ENCODE measurements around the gene TMEM234.

TMEM234 gene

DNA sequence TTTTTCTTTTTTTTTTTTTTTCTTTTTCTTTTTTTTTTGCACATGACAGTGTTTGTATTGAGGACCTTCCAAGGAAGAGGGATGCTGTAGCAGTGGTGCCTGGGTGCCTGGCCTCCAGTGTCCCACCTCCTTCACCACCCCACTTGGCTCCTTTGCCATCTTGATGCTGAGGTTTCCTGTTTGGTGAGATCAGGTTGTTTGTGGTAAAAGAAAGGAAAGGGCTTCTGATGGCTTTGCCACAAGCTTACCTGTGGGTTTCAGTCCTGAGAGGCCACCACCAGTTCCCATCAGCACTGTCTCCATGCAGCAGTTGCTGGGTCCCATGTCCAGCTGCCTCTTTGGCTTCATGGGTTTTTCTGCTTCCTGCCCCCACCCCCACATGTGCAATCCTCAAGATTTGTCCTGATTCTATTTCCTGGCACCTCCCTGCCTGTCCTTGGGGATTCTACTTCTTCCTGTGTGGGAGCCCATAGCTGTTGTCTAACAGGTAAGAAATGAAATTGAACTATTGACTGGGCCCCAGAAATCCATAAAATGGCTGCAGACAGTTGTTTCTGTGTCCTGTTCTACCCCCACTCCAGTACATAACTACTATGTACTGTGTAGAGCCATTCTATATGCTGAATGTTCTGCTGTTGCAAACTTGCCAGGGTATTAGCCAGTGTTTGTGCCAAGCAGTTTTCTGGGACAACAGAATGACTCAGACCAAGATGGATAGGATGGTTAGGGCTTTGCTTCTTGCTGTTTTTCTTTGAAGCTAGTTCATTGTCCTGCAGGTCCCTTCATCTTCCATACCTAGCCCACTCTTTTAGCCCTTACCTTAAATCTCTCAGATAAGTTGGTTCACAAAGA is 26.0 kb downstream of the TMEM234 start:
- Mint-ChIP-seq H3K9me3 (no peaks in the 10 kb centered on the region), H3K36me3 (ENCODE audit: low read depth) (peaks cover 42% of the 10 kb centered on the region), H3K27ac (no peak overlapping the region), H3K4me3 (no peak overlapping the region), H3K27me3 (ENCODE audit: low read depth) (no peaks in the 10 kb centered on the region), H3K4me1 (peaks cover 22% of the 10 kb centered on the region)
- TF ChIP-seq, protein P1, sequence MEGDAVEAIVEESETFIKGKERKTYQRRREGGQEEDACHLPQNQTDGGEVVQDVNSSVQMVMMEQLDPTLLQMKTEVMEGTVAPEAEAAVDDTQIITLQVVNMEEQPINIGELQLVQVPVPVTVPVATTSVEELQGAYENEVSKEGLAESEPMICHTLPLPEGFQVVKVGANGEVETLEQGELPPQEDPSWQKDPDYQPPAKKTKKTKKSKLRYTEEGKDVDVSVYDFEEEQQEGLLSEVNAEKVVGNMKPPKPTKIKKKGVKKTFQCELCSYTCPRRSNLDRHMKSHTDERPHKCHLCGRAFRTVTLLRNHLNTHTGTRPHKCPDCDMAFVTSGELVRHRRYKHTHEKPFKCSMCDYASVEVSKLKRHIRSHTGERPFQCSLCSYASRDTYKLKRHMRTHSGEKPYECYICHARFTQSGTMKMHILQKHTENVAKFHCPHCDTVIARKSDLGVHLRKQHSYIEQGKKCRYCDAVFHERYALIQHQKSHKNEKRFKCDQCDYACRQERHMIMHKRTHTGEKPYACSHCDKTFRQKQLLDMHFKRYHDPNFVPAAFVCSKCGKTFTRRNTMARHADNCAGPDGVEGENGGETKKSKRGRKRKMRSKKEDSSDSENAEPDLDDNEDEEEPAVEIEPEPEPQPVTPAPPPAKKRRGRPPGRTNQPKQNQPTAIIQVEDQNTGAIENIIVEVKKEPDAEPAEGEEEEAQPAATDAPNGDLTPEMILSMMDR (IDR thresholded peaks at IDR 0.05; ENCODE audit: unreplicated experiment in 3 of 3): no peak

DNA sequence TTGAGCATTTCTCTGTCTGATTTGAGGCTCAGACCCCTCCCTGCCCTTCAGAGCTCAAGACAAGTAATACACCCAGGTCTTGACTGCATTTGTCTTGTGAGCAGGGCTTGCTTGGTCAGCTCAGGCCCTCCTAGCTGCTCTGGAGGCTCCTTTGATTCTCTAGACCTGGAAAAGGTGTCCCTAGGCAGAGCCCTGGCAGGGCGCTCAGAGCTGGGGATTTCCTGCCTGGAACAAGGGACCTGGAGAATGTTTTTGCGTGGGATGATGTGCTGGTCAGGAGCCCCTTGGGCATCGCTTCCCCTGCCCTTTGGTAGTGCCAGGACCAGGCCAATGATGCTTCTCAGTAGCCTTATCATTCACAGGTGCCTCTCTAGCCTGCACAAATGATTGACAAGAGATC is 26.6 kb downstream of the TMEM234 start:
- Mint-ChIP-seq H3K27me3 (ENCODE audit: low read depth) (no peaks in the 10 kb centered on the region), H3K4me1 (peaks cover 21% of the 10 kb centered on the region), H3K27ac (no peak overlapping the region), H3K4me3 (no peak overlapping the region), H3K36me3 (ENCODE audit: low read depth) (peaks cover 46% of the 10 kb centered on the region), H3K9me3 (no peaks in the 10 kb centered on the region)
- TF ChIP-seq, protein P1 (IDR thresholded peaks at IDR 0.05; ENCODE audit: unreplicated experiment in 3 of 3): no peak

DNA sequence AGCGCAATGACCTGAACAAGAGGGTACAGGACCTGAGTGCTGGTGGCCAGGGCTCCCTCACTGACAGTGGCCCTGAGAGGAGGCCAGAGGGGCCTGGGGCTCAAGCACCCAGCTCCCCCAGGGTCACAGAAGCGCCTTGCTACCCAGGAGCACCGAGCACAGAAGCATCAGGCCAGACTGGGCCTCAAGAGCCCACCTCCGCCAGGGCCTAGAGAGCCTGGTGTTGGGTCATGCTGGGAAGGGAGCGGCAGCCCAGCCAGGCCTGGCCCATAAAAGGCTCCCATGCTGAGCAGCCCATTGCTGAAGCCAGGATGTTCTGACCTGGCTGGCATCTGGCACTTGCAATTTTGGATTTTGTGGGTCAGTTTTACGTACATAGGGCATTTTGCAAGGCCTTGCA is 27.2 kb downstream of the TMEM234 start:
- H3K27me3 Mint-ChIP-seq (ENCODE audit: low read depth): no peaks in the 10 kb centered on the region
- TF ChIP-seq, protein P1 (IDR thresholded peaks at IDR 0.05; ENCODE audit: unreplicated experiment in 3 of 3): no peak
- H3K4me3 Mint-ChIP-seq: no peak overlapping the region
- H3K4me1 Mint-ChIP-seq: peaks cover 17% of the 10 kb centered on the region
- H3K36me3 Mint-ChIP-seq (ENCODE audit: low read depth): peaks cover 51% of the 10 kb centered on the region
- no peaks in the 10 kb centered on the region for H3K9me3 Mint-ChIP-seq
- no peak overlapping the region for H3K27ac Mint-ChIP-seq

DNA sequence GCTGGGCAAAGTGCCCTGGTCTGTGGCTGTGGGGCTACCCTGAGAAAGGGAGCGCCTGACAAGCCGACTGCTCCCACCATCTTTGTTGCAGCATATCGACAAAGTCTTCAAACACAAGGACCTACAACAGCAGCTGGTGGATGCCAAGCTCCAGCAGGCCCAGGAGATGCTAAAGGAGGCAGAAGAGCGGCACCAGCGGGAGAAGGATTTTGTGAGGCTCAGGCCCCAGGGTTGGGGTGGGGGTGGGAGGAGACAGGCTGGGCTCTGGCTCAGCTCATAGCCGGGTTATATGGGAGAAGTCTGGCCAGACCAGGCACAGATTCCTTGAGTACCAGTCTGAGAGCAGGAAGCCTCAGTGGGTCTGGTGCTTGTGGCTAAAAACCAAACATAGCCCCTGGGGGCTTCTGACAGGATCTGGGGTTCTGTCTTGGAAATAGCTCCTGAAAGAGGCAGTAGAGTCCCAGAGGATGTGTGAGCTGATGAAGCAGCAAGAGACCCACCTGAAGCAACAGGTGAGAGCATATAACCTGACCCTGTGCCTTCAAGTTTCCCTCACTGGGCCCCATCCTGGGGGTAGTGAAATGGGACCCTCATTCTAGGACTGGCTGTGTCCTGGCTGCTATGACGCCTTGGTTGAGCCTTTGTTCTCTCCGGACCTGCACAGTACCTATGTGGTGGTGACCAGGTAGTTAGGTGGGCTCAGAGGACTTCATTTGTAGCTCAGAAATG is 29.8 kb downstream of the TMEM234 start:
- no peaks in the 10 kb centered on the region for H3K27me3 Mint-ChIP-seq (ENCODE audit: low read depth)
- H3K36me3 Mint-ChIP-seq (ENCODE audit: low read depth): peaks cover 72% of the 10 kb centered on the region
- no peaks in the 10 kb centered on the region for H3K9me3 Mint-ChIP-seq
- TF ChIP-seq, protein P1 (IDR thresholded peaks at IDR 0.05; ENCODE audit: unreplicated experiment in 3 of 3): no peak
- no peak overlapping the region for H3K4me3 Mint-ChIP-seq
- no peak overlapping the region for H3K27ac Mint-ChIP-seq
- peaks cover 3% of the 10 kb centered on the region for H3K4me1 Mint-ChIP-seq

DNA sequence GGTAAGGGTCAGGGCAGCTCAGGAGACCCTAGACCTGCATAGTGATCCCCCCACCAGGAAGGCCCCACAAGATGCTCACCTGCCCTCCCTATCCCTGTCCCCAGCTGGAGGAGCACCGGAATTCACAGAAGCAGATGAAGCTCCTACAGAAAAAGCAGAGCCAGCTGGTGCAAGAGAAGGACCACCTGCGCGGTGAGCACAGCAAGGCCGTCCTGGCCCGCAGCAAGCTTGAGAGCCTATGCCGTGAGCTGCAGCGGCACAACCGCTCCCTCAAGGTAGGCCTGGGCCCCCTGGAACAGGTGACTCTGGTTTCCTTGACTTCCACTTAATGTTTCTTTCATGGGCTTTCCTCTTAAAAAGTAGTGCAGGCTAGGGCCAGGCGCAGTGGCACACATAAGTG is 34.3 kb downstream of the TMEM234 start:
- no peak overlapping the region for H3K27ac Mint-ChIP-seq
- peaks cover 20% of the 10 kb centered on the region for H3K4me1 Mint-ChIP-seq

More for the DNA sequence above, 34.3 kb downstream of the TMEM234 start:
- Mint-ChIP-seq H3K4me3 (no peak overlapping the region), H3K27me3 (ENCODE audit: low read depth) (no peaks in the 10 kb centered on the region), H3K36me3 (ENCODE audit: low read depth) (peaks cover 74% of the 10 kb centered on the region), H3K9me3 (no peaks in the 10 kb centered on the region)
- TF ChIP-seq, protein P1 (IDR thresholded peaks at IDR 0.05; ENCODE audit: unreplicated experiment in 3 of 3): no peak
